HG02678 (cell line): ENCODE measurements around the gene RALBP1.

Source experiments
- ATAC-seq: cut with Tn5 transposase; IDR thresholded peaks from one replicate; pipeline ENCODE4 v1.9.1; 2021; ENCODE audit warnings: mild to moderate bottlenecking, moderate library complexity; ENCODE audit not compliant: unreplicated experiment

Gene RALBP1

GRCh38 chr18:9542924-9543323 lies 67.6 kb downstream of the RALBP1 start:
- ATAC-seq, result no peak

DNA sequence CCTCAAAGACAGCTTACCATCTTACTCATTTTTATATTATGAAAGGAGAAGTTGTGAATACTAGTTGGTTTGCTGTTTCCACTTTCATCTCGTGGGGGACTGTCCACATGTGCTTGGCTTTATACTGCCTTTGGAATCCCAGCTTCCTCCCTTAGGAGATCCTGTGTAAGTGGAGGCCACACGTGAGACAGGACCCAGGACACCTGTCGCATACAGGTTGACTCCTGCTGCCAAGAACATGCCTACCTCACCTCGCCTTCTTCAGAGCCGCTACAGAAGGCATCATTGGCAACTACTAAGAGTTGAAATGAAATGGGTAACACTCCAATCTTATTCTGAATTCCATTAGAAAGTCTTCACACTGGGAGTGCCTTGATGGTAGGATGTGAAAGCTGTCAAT lies 69.7 kb downstream of the RALBP1 start:
- no peak for ATAC-seq

DNA sequence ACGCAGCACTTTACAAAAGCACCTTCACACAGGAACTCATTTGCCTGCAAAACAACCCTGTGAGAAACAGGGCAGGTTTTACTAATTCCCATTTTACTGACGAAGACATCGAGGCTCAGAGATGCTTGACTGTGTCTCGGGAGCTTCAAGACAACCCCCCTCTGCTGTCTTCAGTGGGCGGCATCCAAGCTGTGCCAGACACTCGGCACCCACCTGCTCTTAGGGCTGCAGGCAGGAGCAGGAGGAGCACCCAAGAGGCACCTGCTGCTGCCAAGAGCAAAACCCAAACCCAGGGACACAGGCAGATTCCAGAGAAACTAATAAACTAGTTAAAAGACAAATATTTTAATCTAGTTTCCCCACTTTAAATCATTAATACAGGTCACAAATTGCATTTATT lies 71.2 kb downstream of the RALBP1 start:
- no peak for ATAC-seq

GRCh38 chr18:9547782-9548181 lies 72.5 kb downstream of the RALBP1 start:
- no peak for ATAC-seq

DNA sequence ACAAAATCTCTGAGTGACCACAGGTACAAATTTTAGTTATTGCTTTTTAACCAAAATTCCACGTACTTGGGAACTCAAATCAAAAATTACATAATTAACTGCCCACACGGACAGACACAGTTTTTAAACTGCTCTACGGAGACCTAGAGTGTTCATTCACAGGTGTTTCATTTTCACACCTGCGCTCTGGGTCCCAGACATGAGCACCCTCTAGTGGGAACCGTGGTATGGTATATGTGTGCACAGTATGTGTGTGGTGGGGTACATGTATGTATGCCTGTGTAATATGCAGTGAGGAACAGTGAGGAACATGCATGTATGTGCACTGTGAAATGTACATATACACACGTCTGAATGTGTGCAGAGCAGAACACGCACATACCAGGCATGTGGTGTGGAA lies 74.1 kb downstream of the RALBP1 start:
- ATAC-seq, result no peak

GRCh38 chr18:9550429-9550828 lies 75.1 kb downstream of the RALBP1 start:
- no peak for ATAC-seq

DNA sequence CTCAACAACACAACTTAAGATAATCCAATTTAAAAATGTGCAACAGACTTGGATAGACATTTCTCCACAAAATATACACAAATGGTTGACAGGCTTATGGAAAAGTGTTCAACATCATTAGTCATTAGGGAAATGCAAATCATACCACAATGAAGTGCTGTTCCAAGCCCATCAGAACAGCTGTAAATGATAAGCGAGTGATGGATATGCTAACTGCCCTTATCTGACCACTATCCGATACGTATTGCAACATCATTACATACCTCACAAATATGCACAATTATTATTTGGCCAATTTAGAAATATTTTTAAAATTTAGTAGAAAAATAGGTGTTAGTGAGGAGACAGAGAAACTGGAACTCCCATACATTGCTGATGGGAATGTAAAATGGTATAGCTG lies 76.9 kb downstream of the RALBP1 start:
- ATAC-seq, result no peak

- no peak for ATAC-seq
These were observed 77.3 kb downstream of the RALBP1 start for GRCh38 chr18:9552616-9553015.

DNA sequence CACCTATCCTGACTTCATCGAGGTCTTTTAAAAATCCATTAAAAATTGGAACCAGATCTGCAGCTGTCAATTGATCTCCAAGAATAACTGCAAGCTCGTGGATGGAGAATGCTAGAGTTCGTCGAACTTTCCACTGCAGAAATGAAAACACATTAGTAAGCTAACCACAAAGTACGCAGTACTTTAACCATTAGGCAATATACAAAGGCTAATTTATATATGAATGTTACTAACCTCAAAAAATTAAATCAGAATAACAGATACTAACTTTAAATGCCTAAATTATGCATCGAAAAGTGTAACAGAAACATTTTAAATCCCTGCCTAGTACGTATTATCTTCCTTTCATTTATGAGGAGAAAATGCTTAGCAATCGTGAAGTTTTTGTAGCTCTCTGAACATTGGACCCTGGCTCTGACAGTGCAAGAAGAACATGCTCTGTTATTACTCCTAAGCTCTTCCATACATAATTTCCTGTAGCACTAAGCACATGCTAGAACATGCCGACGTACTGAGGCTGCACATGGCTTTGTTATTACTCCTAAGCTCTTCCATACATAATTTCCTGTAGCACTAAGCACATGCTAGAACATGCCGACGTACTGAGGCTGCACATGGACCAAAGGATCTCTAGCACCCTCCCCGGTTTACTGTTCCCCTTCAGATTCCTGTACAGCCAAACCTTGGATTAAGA lies 82.1 kb downstream of the RALBP1 start:
- no peak for ATAC-seq

DNA sequence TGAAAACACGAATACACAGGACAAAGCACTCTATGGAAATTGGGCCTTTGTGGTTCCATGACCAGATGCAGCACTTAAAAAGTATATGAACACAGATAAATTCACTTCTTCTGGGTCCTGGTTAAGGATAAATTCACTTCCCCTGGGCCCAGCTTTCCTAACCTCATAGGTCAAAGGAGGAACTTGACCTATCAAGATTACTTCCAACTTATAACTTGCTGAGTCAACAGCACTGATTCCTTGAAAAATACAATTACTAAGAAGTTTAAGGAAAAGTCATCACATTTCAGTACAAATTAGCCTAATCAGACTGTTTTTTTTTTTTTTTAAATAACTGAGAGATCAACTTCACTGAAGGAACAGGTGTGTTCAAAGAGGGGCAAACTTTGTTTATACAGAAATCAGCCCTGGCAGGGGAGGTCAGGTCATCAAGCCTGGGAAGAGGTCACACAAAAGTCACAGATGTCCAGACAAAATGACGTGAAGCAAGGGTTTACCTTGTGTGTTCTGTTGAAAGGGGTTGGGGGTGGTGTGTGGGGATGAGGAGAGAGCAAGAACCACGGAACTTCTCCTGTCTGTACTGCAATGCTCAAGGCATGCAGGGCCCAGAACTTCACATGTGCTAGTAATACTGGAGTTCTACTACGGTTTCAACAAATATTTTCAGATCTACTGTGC lies 83.2 kb downstream of the RALBP1 start:
- ATAC-seq, result no peak

DNA sequence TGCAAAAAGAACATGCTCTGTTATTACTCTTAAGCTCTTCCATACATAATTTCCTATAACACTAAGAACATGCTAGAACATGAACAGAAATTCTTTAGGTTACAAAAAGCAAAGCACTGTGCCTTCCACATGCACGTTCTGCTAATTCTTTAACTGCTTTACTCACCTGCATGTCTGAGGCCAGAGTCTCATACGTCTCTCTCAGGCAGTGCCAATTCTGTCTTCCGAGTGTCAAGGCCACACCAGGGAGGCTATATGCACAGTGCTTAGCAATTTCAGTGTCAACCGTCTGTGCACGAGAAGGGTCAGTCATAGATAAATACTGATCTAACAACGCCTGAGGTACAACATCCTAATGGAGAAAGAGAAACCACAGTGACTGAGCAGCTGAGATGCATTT lies 83.9 kb downstream of the RALBP1 start:
- no peak for ATAC-seq

DNA sequence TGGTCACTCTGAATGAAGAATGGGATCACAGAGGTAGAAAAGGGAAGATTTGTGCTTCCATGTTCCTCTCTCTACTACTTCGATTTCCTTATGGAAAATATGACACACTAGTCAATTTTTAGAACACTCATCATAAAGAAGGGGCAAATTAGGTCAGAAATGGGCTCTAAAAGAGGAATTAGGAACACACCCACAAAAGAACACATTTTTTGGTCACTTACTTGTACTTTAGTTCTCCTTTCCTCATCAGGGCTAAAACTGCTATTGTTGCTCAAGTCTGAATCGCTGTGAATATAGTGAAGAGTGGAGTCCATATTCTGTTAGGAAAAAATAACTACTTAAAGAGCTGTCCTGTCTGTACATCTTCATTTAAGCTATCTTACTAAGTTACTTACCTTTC lies 86.4 kb downstream of the RALBP1 start:
- no peak for ATAC-seq

DNA sequence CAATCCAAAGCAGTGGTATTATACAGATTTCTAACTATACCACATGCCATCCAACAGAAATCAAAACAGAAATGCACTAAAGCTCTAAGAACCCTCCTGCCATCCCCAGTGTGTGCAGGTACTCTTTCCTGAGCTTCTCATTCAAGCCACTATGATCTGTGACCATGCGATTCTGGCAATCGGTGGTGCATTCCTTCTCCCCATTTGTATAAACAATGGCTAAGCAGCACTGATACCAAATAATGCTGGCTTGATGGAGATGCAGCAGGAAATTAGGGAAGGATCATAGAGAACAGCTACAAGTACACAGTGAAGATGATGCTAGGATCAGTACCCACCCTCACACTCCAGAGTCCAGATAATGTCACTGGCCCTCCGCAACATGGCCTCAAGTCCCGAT lies 87.3 kb downstream of the RALBP1 start:
- no peak for ATAC-seq

- ATAC-seq, result no peak
These were observed 88.0 kb downstream of the RALBP1 start for GRCh38 chr18:9563331-9563730.

- no peak for ATAC-seq
These were observed 90.1 kb downstream of the RALBP1 start for GRCh38 chr18:9565407-9565806.

GRCh38 chr18:9568186-9568585 lies 92.9 kb downstream of the RALBP1 start:
- no peak for ATAC-seq

DNA sequence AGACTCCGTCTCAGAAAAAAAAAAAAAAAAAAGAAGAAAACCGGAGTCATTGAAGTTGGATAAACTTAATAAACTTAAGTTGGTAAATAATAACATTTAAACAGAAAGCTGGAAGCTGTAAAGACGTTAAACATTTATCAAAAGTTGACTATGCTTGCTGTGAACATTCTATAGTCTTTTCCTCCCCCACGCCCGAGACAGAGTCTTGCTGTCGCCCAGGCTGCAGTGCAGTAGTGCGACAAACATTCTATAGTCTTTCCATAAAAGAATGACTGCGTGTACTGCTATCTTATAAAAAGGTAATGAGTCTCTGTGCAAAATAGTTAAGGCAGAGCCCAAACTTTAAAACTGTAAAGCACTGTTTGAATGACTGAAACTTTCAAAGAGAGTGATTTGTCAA lies 93.9 kb downstream of the RALBP1 start:
- ATAC-seq, result no peak

GRCh38 chr18:9570255-9570654 lies 94.9 kb downstream of the RALBP1 start:
- ATAC-seq, result no peak

- no peak for ATAC-seq
These were observed 96.2 kb downstream of the RALBP1 start for GRCh38 chr18:9571546-9571945.

- no peak for ATAC-seq
These were observed 99.3 kb downstream of the RALBP1 start for GRCh38 chr18:9574473-9575115.

DNA sequence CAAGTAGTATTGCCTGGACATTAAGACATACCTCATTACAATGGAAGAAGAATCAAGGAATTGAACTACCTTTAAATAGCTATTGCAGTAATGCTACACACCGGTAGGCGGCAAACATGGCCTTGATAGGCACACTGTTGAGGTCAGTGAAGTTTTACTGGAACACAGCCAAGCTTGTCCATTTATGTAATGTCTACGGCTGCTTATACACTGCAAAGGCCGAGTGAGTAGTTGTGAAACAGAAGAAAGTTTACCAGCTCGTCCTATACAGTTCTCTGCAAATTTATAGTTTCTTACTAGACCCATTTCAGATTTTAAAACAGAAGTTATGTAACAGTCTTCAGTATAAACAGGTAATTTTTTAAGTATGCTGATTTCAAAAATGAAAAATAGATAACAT lies 100.2 kb downstream of the RALBP1 start:
- peak; percentile 66 for ATAC-seq

GRCh38 chr18:9577361-9577760 lies 102.0 kb downstream of the RALBP1 start:
- no peak for ATAC-seq
